HepG2 (cell line): ENCODE data around the gene GPLD1. TPM values are rescaled to one million over a fixed set of nuclear protein-coding genes. Genes with fewer than 3 reads are reported as not detected.

Source experiments
- ATAC-seq: fragments of 200-7000 bp; cut with Tn5 transposase; 3 replicates; pipeline ENCODE4 v1.9.1; 2020; ENCODE audit warnings: mild to moderate bottlenecking, moderate library complexity
- BruUV-seq: library from RNA; stranded (reverse); fragments of 400-500 nt; replicated peaks from 2 replicates; lab custom pipeline; 2021; lab: Mats Ljungman, UMichigan
- CTCF ChIA-PET: fragments of 300-600 bp; formaldehyde crosslinking; extraction: SDS; loops from one replicate; lab custom pipeline; 2021; ENCODE audit warnings: low total read pairs, inconsistent platforms, low intra/inter-chr PET ratio; lab: Yijun Ruan, JAX
- POLR2A ChIA-PET: fragments of 350-600 bp; sonication (Branson Sonifier 250); formaldehyde crosslinking; loops from one replicate; lab custom pipeline; 2020; ENCODE audit warnings: antibody characterized with exemption, inconsistent platforms; lab: Yijun Ruan, JAX
- DNase-seq: peaks from one replicate; pipeline ENCODE4 v3.0.0-alpha.2; 2015; ENCODE audit warnings: low spot score
- FAIRE-seq: peaks from 3 replicates; lab custom pipeline; 2011; peaks lifted over from hg19 to GRCh38; lab: Jason Lieb, UNC
- H2AFZ ChIP-seq: one replicate; pipeline ENCODE4 v1.6.1; 2011; ENCODE audit warnings: low read length, inconsistent platforms
- H3K27ac ChIP-seq: fragments of 300-600 bp; 3 replicates; pipeline ENCODE4 v1.8.0; 2011; ENCODE audit warnings: mixed run types, mild to moderate bottlenecking, mixed read lengths, low read length, inconsistent platforms; ENCODE audit not compliant: insufficient read depth; ENCODE audit errors: extremely low read length
- H3K27me3 ChIP-seq, 2 experiments: fragments of 200-600 bp in 1 of 2; 2 replicates in 1 of 2; 3 replicates in 1 of 2; pipeline versions ENCODE4 v1.6.0 to v1.8.0; 2011; ENCODE audit warnings: low read length in 2 of 2, mild to moderate bottlenecking in 2 of 2, moderate library complexity in 2 of 2, inconsistent platforms in 1 of 2; ENCODE audit not compliant: insufficient read depth in 2 of 2, control insufficient read depth in 1 of 2
- H3K36me3 ChIP-seq, 2 experiments: fragments of 200-600 bp in 1 of 2; replicated peaks in 1 of 2; 2 replicates in 1 of 2; 3 replicates in 1 of 2; pipeline versions ENCODE4 v1.5.1 to v1.8.0; 2011; ENCODE audit warnings: low read length in 2 of 2, inconsistent platforms in 1 of 2; ENCODE audit not compliant: insufficient read depth in 2 of 2, control insufficient read depth in 1 of 2
- H3K4me1 ChIP-seq: 2 replicates; pipeline ENCODE4 v1.5.1; 2012; ENCODE audit warnings: low read length, inconsistent platforms; ENCODE audit not compliant: insufficient read depth
- H3K4me2 ChIP-seq: 2 replicates; pipeline ENCODE4 v1.6.0; 2011; ENCODE audit warnings: low read depth, low read length, inconsistent platforms
- H3K4me3 ChIP-seq, 3 experiments: fragments of 200-600 bp in 1 of 3; sonication (generic), shearing (Covaris generic) in 1 of 3; replicated peaks in 1 of 3; 2 replicates each; pipeline ENCODE4 v1.5.1; 2011 to 2016; ENCODE audit warnings: low read length in 3 of 3, inconsistent platforms in 2 of 3, low read depth in 2 of 3, mild to moderate bottlenecking in 2 of 3, control low read depth in 1 of 3, mixed read lengths in 1 of 3; ENCODE audit not compliant: insufficient read depth in 1 of 3
- H3K79me2 ChIP-seq: one replicate; pipeline ENCODE4 v1.6.1; 2011; ENCODE audit warnings: low read length, inconsistent platforms; ENCODE audit not compliant: insufficient read depth
- H3K9ac ChIP-seq: 2 replicates; pipeline ENCODE4 v1.6.0; 2011; ENCODE audit warnings: mild to moderate bottlenecking, low read depth, low read length, inconsistent platforms; ENCODE audit not compliant: insufficient read depth
- H3K9me3 ChIP-seq: 2 replicates; pipeline ENCODE4 v1.5.1; 2012; ENCODE audit warnings: mild to moderate bottlenecking, low read length
- H4K20me1 ChIP-seq: 2 replicates; pipeline ENCODE4 v1.6.0; 2011; ENCODE audit warnings: inconsistent platforms, mild to moderate bottlenecking, low read length, moderate library complexity; ENCODE audit not compliant: insufficient read depth
- HOXA5 ChIP-seq: sonication (generic); formaldehyde crosslinking; IDR thresholded peaks from 2 replicates; pipeline ENCODE4 v1.4.0; 2020; ENCODE audit warnings: missing genetic modification reagents
- MAZ ChIP-seq, 2 experiments: sonication (generic) in 1 of 2; formaldehyde crosslinking in 1 of 2; IDR thresholded peaks; 2 replicates each; pipeline versions ENCODE4 v1.5.0 to v1.6.1; 2012 to 2020; ENCODE audit warnings: low read depth in 2 of 2, mild to moderate bottlenecking in 2 of 2, borderline replicate concordance in 1 of 2, improper control_type of control experiment in 1 of 2, low read length in 1 of 2, missing genetic modification reagents in 1 of 2, moderate library complexity in 1 of 2
- PAWR ChIP-seq: sonication (generic); formaldehyde crosslinking; IDR thresholded peaks from 2 replicates; pipeline ENCODE4 v1.4.0; 2020; ENCODE audit warnings: missing genetic modification reagents, mild to moderate bottlenecking, borderline replicate concordance
- POLR2G ChIP-seq: fragments of 200-400 bp; formaldehyde crosslinking; IDR thresholded peaks from 2 replicates; pipeline ENCODE4 v1.6.1; 2018; ENCODE audit warnings: mild to moderate bottlenecking, low read depth, low read length, moderate library complexity
- RARG ChIP-seq: sonication (generic); formaldehyde crosslinking; IDR thresholded peaks from 2 replicates; pipeline ENCODE4 v1.4.0; 2020; ENCODE audit warnings: low read depth, mild to moderate bottlenecking, missing genetic modification reagents
- RFXANK ChIP-seq: IDR thresholded peaks from 2 replicates; pipeline ENCODE4 v1.6.1; 2016
- SALL1 ChIP-seq: sonication (generic); formaldehyde crosslinking; IDR thresholded peaks from 2 replicates; pipeline ENCODE4 v1.8.0; 2022; ENCODE audit warnings: mild to moderate bottlenecking, missing genetic modification reagents
- SATB2 ChIP-seq: sonication (generic); formaldehyde crosslinking; IDR thresholded peaks from 2 replicates; pipeline ENCODE4 v1.5.0; 2020; ENCODE audit warnings: missing genetic modification reagents
- ZBTB20 ChIP-seq: sonication (generic); formaldehyde crosslinking; IDR thresholded peaks from 2 replicates; pipeline ENCODE4 v1.8.1; 2023; ENCODE audit warnings: missing genetic modification reagents, low read depth, mild to moderate bottlenecking, borderline replicate concordance
- ZBTB7B ChIP-seq: sonication (generic); formaldehyde crosslinking; IDR thresholded peaks from 2 replicates; pipeline ENCODE4 v1.4.0; 2020; ENCODE audit warnings: missing genetic modification reagents
- ZNF232 ChIP-seq: sonication (generic); formaldehyde crosslinking; IDR thresholded peaks from 2 replicates; pipeline ENCODE4 v1.4.0; 2020; ENCODE audit warnings: missing genetic modification reagents, borderline replicate concordance
- WGBS: methylation state at CpG from one replicate; pipeline ENCODE4 v1.1.6; 2017; ENCODE audit warnings: low lambda C conversion rate; 5-methylcytosine and 5-hydroxymethylcytosine counted together
- in situ Hi-C: cut with HindIII; loops from 2 replicates; pipeline ENCODE4 v1.10.0; 2017; ENCODE audit warnings: low pct_unique_long_range_greater_than_20kb; ENCODE audit not compliant: extremely low pct_ligation_motif_present
- intact Hi-C: fragments of 100-400 bp; cut with micrococcal nuclease; formaldehyde crosslinking; loops from one replicate; pipeline ENCODE4 v1.10.0; 2022; ENCODE audit not compliant: unreplicated experiment
- polyA plus RNA-seq, 8 experiments: library from polyadenylated mRNA; depleted of rRNA in 3 of 8; stranded (reverse) in 7 of 8; unstranded in 1 of 8; fragments of >200 nt; fragmentation: Illumina TruSeq in 4 of 8; extraction: Trizol in 4 of 8; gene quantifications; 2 replicates each; pipeline versions ENCODE4 v1.2.1 to v1.2.3, GENCODE V29; 2011 to 2016; ENCODE audit warnings: low read depth in 4 of 8, missing spikeins in 1 of 8, mixed read lengths in 1 of 8; ENCODE audit not compliant: insufficient read depth in 1 of 8
- total RNA-seq, 5 experiments: library from RNA; depleted of rRNA; stranded (reverse); fragments of >200 nt; fragmentation: Illumina TruSeq; extraction: Trizol; gene quantifications; 2 replicates each; pipeline ENCODE4 v1.2.3, GENCODE V29; 2016; ENCODE audit warnings: low read depth in 1 of 5
- TF ChIP-seq, protein P1 (sequence below): sonication (generic); formaldehyde crosslinking; IDR thresholded peaks from 2 replicates; pipeline ENCODE4 v1.4.0; 2020; ENCODE audit warnings: missing genetic modification reagents
- TF ChIP-seq, protein P2 (sequence below): IDR thresholded peaks from 2 replicates; pipeline ENCODE4 v1.6.1; 2016; ENCODE audit warnings: mild to moderate bottlenecking
- TF ChIP-seq, protein P3 (sequence below): sonication (generic); formaldehyde crosslinking; IDR thresholded peaks from 2 replicates; pipeline ENCODE4 v1.8.0; 2022; ENCODE audit warnings: mild to moderate bottlenecking, missing genetic modification reagents, borderline replicate concordance
- TF ChIP-seq, protein P4 (sequence below): sonication (generic); formaldehyde crosslinking; IDR thresholded peaks from 2 replicates; pipeline ENCODE4 v1.8.1; 2023; ENCODE audit warnings: mild to moderate bottlenecking, missing genetic modification reagents
- TF ChIP-seq, protein P5 (sequence below): sonication (generic); formaldehyde crosslinking; IDR thresholded peaks from 2 replicates; pipeline ENCODE4 v1.5.0; 2020; ENCODE audit warnings: mild to moderate bottlenecking, missing genetic modification reagents

The GPLD1 gene
- total and polyA plus RNA-seq, 2 of the 13 experiments (the other 11 are each of a cell fraction or from before 2014, with no cell fraction given): 6.2 to 7.6 TPM

DNA sequence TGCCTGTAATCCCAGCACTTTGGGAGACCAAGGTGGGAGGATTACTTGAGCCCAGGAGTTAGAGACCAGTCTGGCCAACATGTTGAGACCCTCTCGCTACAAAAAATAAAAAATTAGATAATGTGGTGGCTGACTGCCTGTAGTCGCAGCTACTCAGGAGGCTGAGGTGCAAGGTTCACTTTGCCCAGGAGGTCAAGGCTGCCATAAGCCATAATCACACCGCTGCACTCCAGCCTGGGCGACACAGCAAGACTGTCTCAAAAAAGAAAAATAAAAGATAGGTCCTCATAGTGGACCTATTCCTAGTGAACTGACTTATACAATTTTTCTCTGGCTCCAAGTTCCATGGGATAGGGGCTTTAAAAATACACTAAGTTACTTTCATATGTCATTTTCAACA, 44.8 kb downstream of the GPLD1 start (continued):
- TF ChIP-seq, protein P1, sequence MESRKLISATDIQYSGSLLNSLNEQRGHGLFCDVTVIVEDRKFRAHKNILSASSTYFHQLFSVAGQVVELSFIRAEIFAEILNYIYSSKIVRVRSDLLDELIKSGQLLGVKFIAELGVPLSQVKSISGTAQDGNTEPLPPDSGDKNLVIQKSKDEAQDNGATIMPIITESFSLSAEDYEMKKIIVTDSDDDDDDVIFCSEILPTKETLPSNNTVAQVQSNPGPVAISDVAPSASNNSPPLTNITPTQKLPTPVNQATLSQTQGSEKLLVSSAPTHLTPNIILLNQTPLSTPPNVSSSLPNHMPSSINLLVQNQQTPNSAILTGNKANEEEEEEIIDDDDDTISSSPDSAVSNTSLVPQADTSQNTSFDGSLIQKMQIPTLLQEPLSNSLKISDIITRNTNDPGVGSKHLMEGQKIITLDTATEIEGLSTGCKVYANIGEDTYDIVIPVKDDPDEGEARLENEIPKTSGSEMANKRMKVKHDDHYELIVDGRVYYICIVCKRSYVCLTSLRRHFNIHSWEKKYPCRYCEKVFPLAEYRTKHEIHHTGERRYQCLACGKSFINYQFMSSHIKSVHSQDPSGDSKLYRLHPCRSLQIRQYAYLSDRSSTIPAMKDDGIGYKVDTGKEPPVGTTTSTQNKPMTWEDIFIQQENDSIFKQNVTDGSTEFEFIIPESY: peak; percentile 70
- peak; percentile 44 for TF ChIP-seq SALL1 (CRISPR knock-in tag)

DNA sequence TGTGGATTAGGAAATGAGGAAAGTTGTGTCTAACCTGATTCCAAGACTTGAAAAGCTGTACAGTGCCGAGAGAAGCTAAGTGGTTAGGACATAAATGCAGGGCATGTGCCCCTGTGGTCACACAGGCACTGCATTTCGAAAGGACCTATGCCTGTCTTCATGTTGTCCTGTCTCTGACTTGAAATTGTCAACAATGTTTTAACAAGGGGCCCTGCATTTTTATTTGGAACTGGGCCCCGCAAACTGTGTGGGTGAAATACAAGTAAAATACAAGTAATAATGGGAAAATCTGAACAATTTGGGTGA, 47.8 kb downstream of the GPLD1 start:
- H3K79me2 ChIP-seq: no peaks in the 10 kb centered on the region
- no TSS peak for BruUV-seq
- ChIA-PET POLR2A (no interaction called here), CTCF (no interaction called here)
- in situ Hi-C loops (no loop called here), intact Hi-C loops (no loop called here)
- no peak for ATAC-seq
- no peak overlapping the region for H3K27ac ChIP-seq
- no peaks in the 10 kb centered on the region for H3K9me3 ChIP-seq
- H3K4me2 ChIP-seq: no peak overlapping the region
- peaks cover 5% of the 10 kb centered on the region; the same call in 1 of the 2 replicates for H3K4me1 ChIP-seq
- H3K36me3 ChIP-seq: peaks cover 0 to 3% of the 10 kb centered on the region in 2 experiments; a peak in 1 of 5 replicates
- no peaks in the 10 kb centered on the region for H3K27me3 ChIP-seq
- FAIRE-seq: no peak
- DNase-seq: no peak
- no peak overlapping the region for H3K4me3 ChIP-seq
- no peaks in the 10 kb centered on the region for H4K20me1 ChIP-seq
- H2AFZ ChIP-seq: no peak overlapping the region
- 97% methylated on average over 3 of the region's 3 CpGs for WGBS
- H3K9ac ChIP-seq: no peak overlapping the region
- TF ChIP-seq, protein P2, sequence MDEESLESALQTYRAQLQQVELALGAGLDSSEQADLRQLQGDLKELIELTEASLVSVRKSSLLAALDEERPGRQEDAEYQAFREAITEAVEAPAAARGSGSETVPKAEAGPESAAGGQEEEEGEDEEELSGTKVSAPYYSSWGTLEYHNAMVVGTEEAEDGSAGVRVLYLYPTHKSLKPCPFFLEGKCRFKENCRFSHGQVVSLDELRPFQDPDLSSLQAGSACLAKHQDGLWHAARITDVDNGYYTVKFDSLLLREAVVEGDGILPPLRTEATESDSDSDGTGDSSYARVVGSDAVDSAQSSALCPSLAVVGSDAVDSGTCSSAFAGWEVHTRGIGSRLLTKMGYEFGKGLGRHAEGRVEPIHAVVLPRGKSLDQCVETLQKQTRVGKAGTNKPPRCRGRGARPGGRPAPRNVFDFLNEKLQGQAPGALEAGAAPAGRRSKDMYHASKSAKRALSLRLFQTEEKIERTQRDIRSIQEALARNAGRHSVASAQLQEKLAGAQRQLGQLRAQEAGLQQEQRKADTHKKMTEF (CRISPR knock-in tag): no peak
- no peak for TF ChIP-seq MAZ (IDR thresholded peaks at IDR 0.05; ENCODE audit: borderline replicate concordance, low read depth, low read length)
- no peak for TF ChIP-seq MAZ (CRISPR knock-in tag; IDR thresholded peaks at IDR 0.05; ENCODE audit: low read depth)
- no peak for TF ChIP-seq SATB2 (CRISPR knock-in tag)
- no peak for TF ChIP-seq RFXANK (CRISPR knock-in tag)
- TF ChIP-seq, protein P3, sequence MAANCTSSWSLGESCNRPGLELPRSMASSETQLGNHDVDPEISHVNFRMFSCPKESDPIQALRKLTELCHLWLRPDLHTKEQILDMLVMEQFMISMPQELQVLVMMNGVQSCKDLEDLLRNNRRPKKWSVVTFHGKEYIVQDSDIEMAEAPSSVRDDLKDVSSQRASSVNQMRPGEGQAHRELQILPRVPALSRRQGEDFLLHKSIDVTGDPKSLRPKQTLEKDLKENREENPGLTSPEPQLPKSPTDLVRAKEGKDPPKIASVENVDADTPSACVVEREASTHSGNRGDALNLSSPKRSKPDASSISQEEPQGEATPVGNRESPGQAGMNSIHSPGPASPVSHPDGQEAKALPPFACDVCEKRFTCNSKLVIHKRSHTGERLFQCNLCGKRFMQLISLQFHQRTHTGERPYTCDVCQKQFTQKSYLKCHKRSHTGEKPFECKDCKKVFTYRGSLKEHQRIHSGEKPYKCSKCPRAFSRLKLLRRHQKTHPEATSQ (CRISPR knock-in tag): no peak
- no peak for TF ChIP-seq ZNF232 (CRISPR knock-in tag)
- TF ChIP-seq, protein P4, sequence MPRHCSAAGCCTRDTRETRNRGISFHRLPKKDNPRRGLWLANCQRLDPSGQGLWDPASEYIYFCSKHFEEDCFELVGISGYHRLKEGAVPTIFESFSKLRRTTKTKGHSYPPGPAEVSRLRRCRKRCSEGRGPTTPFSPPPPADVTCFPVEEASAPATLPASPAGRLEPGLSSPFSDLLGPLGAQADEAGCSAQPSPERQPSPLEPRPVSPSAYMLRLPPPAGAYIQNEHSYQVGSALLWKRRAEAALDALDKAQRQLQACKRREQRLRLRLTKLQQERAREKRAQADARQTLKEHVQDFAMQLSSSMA (CRISPR knock-in tag): no peak
- no peak for TF ChIP-seq ZBTB20 (CRISPR knock-in tag)
- no peak for TF ChIP-seq RARG (CRISPR knock-in tag)
- no peak for TF ChIP-seq PAWR
- TF ChIP-seq, protein P5, sequence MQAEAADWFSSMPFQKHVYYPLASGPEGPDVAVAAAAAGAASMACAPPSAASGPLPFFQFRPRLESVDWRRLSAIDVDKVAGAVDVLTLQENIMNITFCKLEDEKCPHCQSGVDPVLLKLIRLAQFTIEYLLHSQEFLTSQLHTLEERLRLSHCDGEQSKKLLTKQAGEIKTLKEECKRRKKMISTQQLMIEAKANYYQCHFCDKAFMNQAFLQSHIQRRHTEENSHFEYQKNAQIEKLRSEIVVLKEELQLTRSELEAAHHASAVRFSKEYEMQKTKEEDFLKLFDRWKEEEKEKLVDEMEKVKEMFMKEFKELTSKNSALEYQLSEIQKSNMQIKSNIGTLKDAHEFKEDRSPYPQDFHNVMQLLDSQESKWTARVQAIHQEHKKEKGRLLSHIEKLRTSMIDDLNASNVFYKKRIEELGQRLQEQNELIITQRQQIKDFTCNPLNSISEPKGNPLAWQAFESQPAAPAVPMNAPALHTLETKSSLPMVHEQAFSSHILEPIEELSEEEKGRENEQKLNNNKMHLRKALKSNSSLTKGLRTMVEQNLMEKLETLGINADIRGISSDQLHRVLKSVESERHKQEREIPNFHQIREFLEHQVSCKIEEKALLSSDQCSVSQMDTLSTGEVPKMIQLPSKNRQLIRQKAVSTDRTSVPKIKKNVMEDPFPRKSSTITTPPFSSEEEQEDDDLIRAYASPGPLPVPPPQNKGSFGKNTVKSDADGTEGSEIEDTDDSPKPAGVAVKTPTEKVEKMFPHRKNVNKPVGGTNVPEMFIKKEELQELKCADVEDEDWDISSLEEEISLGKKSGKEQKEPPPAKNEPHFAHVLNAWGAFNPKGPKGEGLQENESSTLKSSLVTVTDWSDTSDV (CRISPR knock-in tag): no peak
- TF ChIP-seq POLR2G: no peak
- no peak for TF ChIP-seq HOXA5
- TF ChIP-seq ZBTB7B: no peak
